OCI-LY1 (cell line): Measurements from ENCODE around the gene CFAP77.

Experiments used
- H2AFZ ChIP-seq: fragments of 200-600 bp; sonication (generic), shearing (Covaris generic); 2 replicates; pipeline ENCODE4 v1.6.0; 2014; ENCODE audit warnings: antibody characterized with exemption, mild to moderate bottlenecking, low read length
- H3F3A ChIP-seq: fragments of 200-600 bp; sonication (generic), shearing (Covaris generic); 2 replicates; pipeline ENCODE4 v1.6.0; 2014; ENCODE audit warnings: mild to moderate bottlenecking, antibody characterized with exemption, low read length, moderate library complexity; ENCODE audit not compliant: insufficient read depth
- H3K27ac ChIP-seq: fragments of 200-600 bp; sonication (generic); 2 replicates; pipeline ENCODE4 v1.5.1; 2014; ENCODE audit warnings: low read length, mixed run types, mild to moderate bottlenecking, low read depth; ENCODE audit not compliant: poor library complexity, severe bottlenecking
- H3K27me3 ChIP-seq: fragments of 200-600 bp; sonication (generic); 2 replicates; pipeline ENCODE4 v1.6.0; 2014; ENCODE audit warnings: antibody characterized with exemption, mild to moderate bottlenecking, low read length, moderate library complexity; ENCODE audit not compliant: insufficient read depth
- H3K36me3 ChIP-seq: fragments of 200-600 bp; sonication (generic); 2 replicates; pipeline ENCODE4 v1.6.1; 2014; ENCODE audit warnings: mild to moderate bottlenecking, antibody characterized with exemption, low read length, moderate library complexity, mixed read lengths; ENCODE audit not compliant: insufficient read depth
- H3K4me1 ChIP-seq: fragments of 200-600 bp; sonication (generic); 2 replicates; pipeline ENCODE4 v1.5.1; 2014; ENCODE audit warnings: mild to moderate bottlenecking, low read length, moderate library complexity; ENCODE audit not compliant: insufficient read depth, severe bottlenecking
- H3K4me2 ChIP-seq: fragments of 200-600 bp; sonication (generic), shearing (Covaris generic); 2 replicates; pipeline ENCODE4 v1.6.1; 2014; ENCODE audit warnings: low read length
- H3K4me3 ChIP-seq: fragments of 200-600 bp; sonication (generic); 2 replicates; pipeline ENCODE4 v1.5.1; 2014; ENCODE audit warnings: low read length, low read depth, mild to moderate bottlenecking, mixed read lengths; ENCODE audit not compliant: poor library complexity, severe bottlenecking
- H3K79me2 ChIP-seq: fragments of 200-600 bp; shearing (Covaris generic); 2 replicates; pipeline ENCODE4 v1.6.1; 2016; ENCODE audit warnings: mixed run types, low read length, mixed read lengths; ENCODE audit not compliant: insufficient read depth
- H3K9ac ChIP-seq: fragments of 200-600 bp; sonication (generic), shearing (Covaris generic); 2 replicates; pipeline ENCODE4 v1.6.1; 2014; ENCODE audit warnings: mild to moderate bottlenecking, low read length, mixed read lengths
- H3K9me2 ChIP-seq: fragments of 200-600 bp; sonication (generic), shearing (Covaris generic); 2 replicates; pipeline ENCODE4 v1.6.1; 2014; ENCODE audit warnings: low read depth, mild to moderate bottlenecking, low read length, mixed read lengths
- H3K9me3 ChIP-seq: fragments of 200-600 bp; shearing (Covaris generic); 2 replicates; pipeline ENCODE4 v1.6.1; 2014; ENCODE audit warnings: low read length, mixed read lengths
- H4K20me1 ChIP-seq: fragments of 200-600 bp; sonication (generic), shearing (Covaris generic); 2 replicates; pipeline ENCODE4 v1.6.0; 2016; ENCODE audit warnings: mild to moderate bottlenecking, low read length; ENCODE audit not compliant: insufficient read depth
- EZH2 ChIP-seq: fragments of 200-600 bp; sonication (generic), shearing (Covaris generic); IDR thresholded peaks from 2 replicates; pipeline ENCODE4 v1.8.0; 2017; ENCODE audit warnings: borderline replicate concordance, mixed run types, mild to moderate bottlenecking, antibody characterized with exemption, low read length, moderate library complexity, mixed read lengths
- TF ChIP-seq, protein P1 (sequence below): fragments of 200-600 bp; sonication (generic), shearing (Covaris generic); IDR thresholded peaks from 2 replicates; pipeline ENCODE4 v1.5.1; 2017; ENCODE audit warnings: mild to moderate bottlenecking, antibody characterized with exemption, low read length, moderate library complexity, mixed read lengths

The CFAP77 gene

DNA sequence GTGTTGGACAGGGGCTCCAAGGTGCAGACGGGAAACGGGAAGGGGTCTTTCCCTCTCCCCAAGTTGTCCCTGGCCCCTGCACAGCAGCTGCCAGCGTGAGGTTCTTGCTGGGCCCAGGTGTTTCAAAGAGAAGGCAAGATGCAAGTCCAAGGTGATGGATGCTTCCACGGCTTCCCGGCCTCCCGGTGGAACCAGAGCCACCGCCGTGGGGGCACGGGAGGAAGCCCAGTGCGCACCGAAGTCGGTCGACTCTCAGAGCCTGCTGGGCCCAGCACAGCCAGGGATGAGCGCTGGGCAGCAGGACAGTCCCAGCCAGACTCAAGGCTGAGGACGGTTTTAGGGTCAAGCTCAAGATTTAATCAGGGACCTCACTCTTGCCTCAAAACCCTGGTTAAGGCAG is 147.1 kb downstream of the CFAP77 start:
- Histone ChIP-seq H3K4me1 (no peaks in the 10 kb centered on the region), H3K4me3 (no peak overlapping the region), H3K9ac (no peak overlapping the region), H4K20me1 (no peaks in the 10 kb centered on the region), H3K9me2 (no peaks in the 10 kb centered on the region), H3F3A (no peaks in the 10 kb centered on the region), H2AFZ (no peak overlapping the region), H3K79me2 (no peaks in the 10 kb centered on the region), H3K4me2 (no peak overlapping the region), H3K27ac (no peak overlapping the region), H3K9me3 (no peaks in the 10 kb centered on the region), H3K36me3 (no peaks in the 10 kb centered on the region; the same call in 1 of the 2 replicates), H3K27me3 (peaks cover 14% of the 10 kb centered on the region; the same call in 1 of the 2 replicates)
- TF ChIP-seq, protein P1, sequence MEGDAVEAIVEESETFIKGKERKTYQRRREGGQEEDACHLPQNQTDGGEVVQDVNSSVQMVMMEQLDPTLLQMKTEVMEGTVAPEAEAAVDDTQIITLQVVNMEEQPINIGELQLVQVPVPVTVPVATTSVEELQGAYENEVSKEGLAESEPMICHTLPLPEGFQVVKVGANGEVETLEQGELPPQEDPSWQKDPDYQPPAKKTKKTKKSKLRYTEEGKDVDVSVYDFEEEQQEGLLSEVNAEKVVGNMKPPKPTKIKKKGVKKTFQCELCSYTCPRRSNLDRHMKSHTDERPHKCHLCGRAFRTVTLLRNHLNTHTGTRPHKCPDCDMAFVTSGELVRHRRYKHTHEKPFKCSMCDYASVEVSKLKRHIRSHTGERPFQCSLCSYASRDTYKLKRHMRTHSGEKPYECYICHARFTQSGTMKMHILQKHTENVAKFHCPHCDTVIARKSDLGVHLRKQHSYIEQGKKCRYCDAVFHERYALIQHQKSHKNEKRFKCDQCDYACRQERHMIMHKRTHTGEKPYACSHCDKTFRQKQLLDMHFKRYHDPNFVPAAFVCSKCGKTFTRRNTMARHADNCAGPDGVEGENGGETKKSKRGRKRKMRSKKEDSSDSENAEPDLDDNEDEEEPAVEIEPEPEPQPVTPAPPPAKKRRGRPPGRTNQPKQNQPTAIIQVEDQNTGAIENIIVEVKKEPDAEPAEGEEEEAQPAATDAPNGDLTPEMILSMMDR, result no peak
- TF ChIP-seq EZH2, result no peak

DNA sequence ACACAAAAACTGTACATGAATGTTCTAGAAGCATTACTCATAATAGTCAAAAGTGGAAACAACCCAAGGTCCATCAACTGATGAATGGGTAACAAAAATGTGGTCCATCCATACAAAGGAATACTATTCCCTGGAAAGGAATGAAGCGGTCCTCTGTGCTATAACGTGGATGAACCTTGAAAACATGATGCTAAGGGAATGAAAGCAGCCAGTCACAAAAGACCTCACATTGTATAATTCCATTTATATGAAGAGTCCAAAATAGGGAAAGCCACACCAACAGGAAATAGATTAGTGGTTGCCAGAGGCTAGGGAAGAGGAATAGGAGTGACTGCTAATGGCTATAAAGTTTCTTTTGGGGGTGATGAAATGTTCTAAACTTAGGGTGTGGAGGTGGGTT is 149.7 kb downstream of the CFAP77 start:
- H4K20me1 ChIP-seq, result no peaks in the 10 kb centered on the region
- no peak overlapping the region for H3K4me3 ChIP-seq
- H3F3A ChIP-seq, result no peaks in the 10 kb centered on the region
- no peak overlapping the region for H3K9ac ChIP-seq
- H2AFZ ChIP-seq, result no peak overlapping the region
- TF ChIP-seq EZH2, result no peak
- TF ChIP-seq, protein P1, result no peak
- H3K27me3 ChIP-seq, result peaks cover 14% of the 10 kb centered on the region; the same call in 1 of the 2 replicates
- H3K79me2 ChIP-seq, result no peaks in the 10 kb centered on the region
- H3K36me3 ChIP-seq, result no peaks in the 10 kb centered on the region; the same call in 1 of the 2 replicates
- H3K4me1 ChIP-seq, result no peaks in the 10 kb centered on the region
- no peak overlapping the region for H3K27ac ChIP-seq
- no peaks in the 10 kb centered on the region for H3K9me2 ChIP-seq
- no peak overlapping the region for H3K4me2 ChIP-seq
- no peaks in the 10 kb centered on the region for H3K9me3 ChIP-seq

DNA sequence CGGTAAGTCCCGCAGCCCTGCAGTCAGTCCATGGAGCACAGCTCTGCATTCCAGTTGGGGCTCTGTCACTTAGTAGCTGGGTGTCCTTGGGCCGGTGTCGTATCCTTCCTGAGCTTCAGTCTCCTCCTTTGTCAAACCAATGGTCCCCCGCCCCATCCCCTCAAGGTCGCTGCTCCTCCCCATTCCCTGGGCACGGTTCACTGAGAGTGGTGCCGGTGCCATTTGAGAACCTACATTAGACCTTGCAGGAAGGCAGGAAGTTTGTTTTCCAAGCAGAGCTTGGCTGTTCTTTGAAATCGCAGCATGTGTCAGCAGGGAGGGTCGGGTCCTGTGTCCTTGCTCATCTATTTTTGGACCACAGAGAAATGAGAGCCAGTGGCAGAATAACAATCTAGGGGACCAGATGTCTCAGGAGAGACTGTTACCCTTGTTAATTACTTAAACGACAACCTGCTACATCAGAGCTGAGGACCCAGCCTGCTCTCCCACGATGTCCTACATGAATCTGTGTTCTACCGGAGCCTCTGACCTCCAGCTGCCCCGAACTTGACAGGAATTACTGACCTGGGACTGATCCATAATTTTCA is 150.7 kb downstream of the CFAP77 start:
- Histone ChIP-seq H3K9ac (no peak overlapping the region), H3K4me2 (no peak overlapping the region), H3K27me3 (peaks cover 14% of the 10 kb centered on the region; the same call in 1 of the 2 replicates), H2AFZ (no peak overlapping the region), H3K4me3 (no peak overlapping the region), H3F3A (no peaks in the 10 kb centered on the region), H3K27ac (no peak overlapping the region), H3K9me2 (no peaks in the 10 kb centered on the region), H3K9me3 (no peaks in the 10 kb centered on the region), H3K36me3 (no peaks in the 10 kb centered on the region; the same call in 1 of the 2 replicates), H3K4me1 (no peaks in the 10 kb centered on the region), H3K79me2 (no peaks in the 10 kb centered on the region), H4K20me1 (no peaks in the 10 kb centered on the region)
- TF ChIP-seq, protein P1, result no peak
- no peak for TF ChIP-seq EZH2
